GM19035 (cell line): Measurements from ENCODE around the gene SNRPB.
"Not testable (repeated sequence)": the region's sequence is repeated elsewhere in the genome, so short reads cannot be mapped to it uniquely, and the experiment has no call there.

Source experiments
- ATAC-seq: cut with Tn5 transposase; IDR thresholded peaks from one replicate; pipeline ENCODE4 v1.9.1; 2021; ENCODE audit not compliant: unreplicated experiment

Gene SNRPB

GRCh38 chr20:2470423-2471193 lies at the start of gene SNRPB:
SNRPB (minus strand) TSS chr20:2470789; CDS start chr20:2470690, 99 bp downstream.
- peak; percentile 96 for ATAC-seq

GRCh38 chr20:2519115-2519809 lies 48.7 kb upstream of the SNRPB start:
- ATAC-seq, result no peak

- no peak for ATAC-seq
These were observed 48.0 kb upstream of the SNRPB start for GRCh38 chr20:2518558-2518957.

GRCh38 chr20:2518096-2518495 lies 47.5 kb upstream of the SNRPB start:
- ATAC-seq, result no peak

- ATAC-seq, result no peak
These were observed 45.8 kb upstream of the SNRPB start for GRCh38 chr20:2516399-2516798.

- no peak for ATAC-seq
These were observed 44.6 kb upstream of the SNRPB start for GRCh38 chr20:2515203-2515602.

- no peak for ATAC-seq
These were observed 39.2 kb upstream of the SNRPB start for GRCh38 chr20:2509794-2510193.

- ATAC-seq, result no peak
These were observed 38.8 kb upstream of the SNRPB start for GRCh38 chr20:2509468-2509781.

- peak; percentile 96 for ATAC-seq
These were observed 38.3 kb upstream of the SNRPB start, which contains the start of gene ZNF343 for GRCh38 chr20:2508631-2509467. ZNF343 (minus strand) TSS chr20:2508915; CDS start chr20:2493895, 15,020 bp downstream.

- peak; percentile 15 for ATAC-seq
These were observed 37.5 kb upstream of the SNRPB start for GRCh38 chr20:2507875-2508630.

- no peak for ATAC-seq
These were observed 36.9 kb upstream of the SNRPB start for GRCh38 chr20:2507464-2507863.

GRCh38 chr20:2506426-2506825 lies 35.8 kb upstream of the SNRPB start:
- ATAC-seq, result not testable (repeated sequence)

- not testable (repeated sequence) for ATAC-seq
These were observed 34.2 kb upstream of the SNRPB start for GRCh38 chr20:2504803-2505202.

GRCh38 chr20:2502808-2503384 lies 32.3 kb upstream of the SNRPB start:
- ATAC-seq, result not testable (repeated sequence)

GRCh38 chr20:2485661-2486060 lies 15.1 kb upstream of the SNRPB start:
- ATAC-seq, result no peak

GRCh38 chr20:2485080-2485479 lies 14.5 kb upstream of the SNRPB start:
- ATAC-seq, result no peak

GRCh38 chr20:2483504-2483903 lies 12.9 kb upstream of the SNRPB start:
- ATAC-seq, result no peak

- ATAC-seq, result no peak
These were observed 9.8 kb upstream of the SNRPB start for GRCh38 chr20:2480381-2480780.

- no peak for ATAC-seq
These were observed 6.4 kb upstream of the SNRPB start for GRCh38 chr20:2476742-2477615.
